SK-N-SH (cell line): Measurements from ENCODE around the gene TRHDE. TPM values are rescaled to one million over a fixed set of nuclear protein-coding genes. Genes with fewer than 3 reads are reported as not detected.

Experiments
- CTCF ChIA-PET: fragments of 300-600, 350-600 bp; formaldehyde crosslinking; extraction: SDS; loops from one replicate; lab custom pipeline; 2021; lab: Yijun Ruan, JAX
- POLR2A ChIA-PET: fragments of 350-600 bp; sonication (Branson Sonifier 250); formaldehyde crosslinking; extraction: SDS; loops from one replicate; lab custom pipeline; 2020; ENCODE audit warnings: antibody characterized with exemption, inconsistent platforms; lab: Yijun Ruan, JAX
- DNase-seq: peaks from one replicate; pipeline ENCODE4 v3.0.0; 2012
- H2AFZ ChIP-seq: fragments of 200-600 bp; sonication (generic); 2 replicates; pipeline ENCODE4 v1.8.1; 2016; ENCODE audit warnings: antibody characterized with exemption, mild to moderate bottlenecking, low read depth
- H3F3A ChIP-seq: fragments of 200-600 bp; sonication (generic); replicated peaks from 2 replicates; pipeline ENCODE3; 2016; ENCODE audit warnings: antibody characterized with exemption, mild to moderate bottlenecking; ENCODE audit not compliant: insufficient read depth
- H3K27ac ChIP-seq, 2 experiments: fragments of 200-500 bp in 1 of 2; fragments of 200-600 bp in 1 of 2; sonication (Bioruptor generic) in 1 of 2; sonication (generic), shearing (Covaris generic) in 1 of 2; 2 replicates each; pipeline versions ENCODE4 v1.5.1 to v1.6.1; 2014 to 2016; ENCODE audit warnings: low read depth in 2 of 2, inconsistent platforms in 1 of 2, low read length in 1 of 2, mild to moderate bottlenecking in 1 of 2, mixed read lengths in 1 of 2
- H3K27me3 ChIP-seq: fragments of 200-600 bp; sonication (generic), shearing (Covaris generic); 2 replicates; pipeline ENCODE4 v1.6.1; 2016; ENCODE audit warnings: mixed run types; ENCODE audit not compliant: insufficient read depth
- H3K36me3 ChIP-seq, 2 experiments: fragments of 200-500 bp in 1 of 2; fragments of 200-600 bp in 1 of 2; sonication (Bioruptor generic) in 1 of 2; sonication (generic) in 1 of 2; replicated peaks in 1 of 2; 2 replicates each; pipeline versions ENCODE3 to v1.5.1; 2014 to 2016; ENCODE audit warnings: low read length in 1 of 2, mild to moderate bottlenecking in 1 of 2; ENCODE audit not compliant: insufficient read depth in 2 of 2, control insufficient read depth in 1 of 2
- H3K4me1 ChIP-seq, 2 experiments: fragments of 200-500 bp in 1 of 2; fragments of 200-600 bp in 1 of 2; sonication (Bioruptor generic) in 1 of 2; sonication (generic), shearing (Covaris generic) in 1 of 2; 2 replicates each; pipeline versions ENCODE4 v1.5.1 to v1.6.1; 2014 to 2016; ENCODE audit warnings: low read depth in 1 of 2, low read length in 1 of 2, mixed run types in 1 of 2; ENCODE audit not compliant: insufficient read depth in 2 of 2, control insufficient read depth in 1 of 2
- H3K4me2 ChIP-seq: fragments of 200-600 bp; sonication (generic), shearing (Covaris generic); 2 replicates; pipeline ENCODE4 v1.6.1; 2017; ENCODE audit warnings: mixed run types
- H3K4me3 ChIP-seq, 2 experiments: fragments of 200-500 bp in 1 of 2; fragments of 200-600 bp in 1 of 2; sonication (Bioruptor generic) in 1 of 2; sonication (generic), shearing (Covaris generic) in 1 of 2; 2 replicates each; pipeline versions ENCODE4 v1.5.1 to v1.8.1; 2014 to 2016; ENCODE audit warnings: low read depth in 2 of 2, inconsistent platforms in 1 of 2, low read length in 1 of 2, mild to moderate bottlenecking in 1 of 2, mixed read lengths in 1 of 2, moderate library complexity in 1 of 2
- H3K79me2 ChIP-seq: fragments of 200-600 bp; sonication (generic); 2 replicates; pipeline ENCODE4 v1.8.1; 2017; ENCODE audit warnings: mild to moderate bottlenecking; ENCODE audit not compliant: insufficient read depth
- H3K9ac ChIP-seq: fragments of 200-600 bp; sonication (generic); 2 replicates; pipeline ENCODE4 v1.6.1; 2017; ENCODE audit warnings: mixed run types
- H3K9me2 ChIP-seq: fragments of 200-600 bp; sonication (generic); 2 replicates; pipeline ENCODE4 v1.6.1; 2017; ENCODE audit warnings: mixed run types
- H3K9me3 ChIP-seq: fragments of 200-600 bp; sonication (generic); 2 replicates; pipeline ENCODE4 v1.6.1; 2017; ENCODE audit warnings: mixed run types, mild to moderate bottlenecking, moderate library complexity
- H4K20me1 ChIP-seq: fragments of 200-600 bp; sonication (generic); 2 replicates; pipeline ENCODE4 v1.6.1; 2017; ENCODE audit warnings: mild to moderate bottlenecking, mixed run types; ENCODE audit not compliant: insufficient read depth
- ELF1 ChIP-seq: IDR thresholded peaks from 2 replicates; pipeline ENCODE4 v1.4.0; 2012
- EP300 ChIP-seq, 2 experiments: IDR thresholded peaks; 2 replicates each; pipeline versions ENCODE4 v1.4.0 to v1.6.1; 2012; ENCODE audit warnings: borderline replicate concordance in 1 of 2, low read depth in 1 of 2, low read length in 1 of 2
- FOSL2 ChIP-seq: IDR thresholded peaks from 2 replicates; pipeline ENCODE4 v1.4.0; 2012; ENCODE audit warnings: low read depth, mild to moderate bottlenecking, moderate library complexity, borderline replicate concordance
- JUND ChIP-seq: IDR thresholded peaks from 2 replicates; pipeline ENCODE4 v1.4.0; 2012
- NRF1 ChIP-seq: IDR thresholded peaks from 2 replicates; pipeline ENCODE4 v1.6.1; 2012; ENCODE audit warnings: low read depth, mild to moderate bottlenecking, low read length
- TAF1 ChIP-seq: IDR thresholded peaks from 2 replicates; pipeline ENCODE4 v1.6.1; 2012; ENCODE audit warnings: low read depth, mild to moderate bottlenecking, low read length, moderate library complexity, borderline replicate concordance
- YY1 ChIP-seq: IDR thresholded peaks from 2 replicates; pipeline ENCODE4 v1.4.0; 2012; ENCODE audit warnings: low read depth, mild to moderate bottlenecking
- WGBS: methylation state at CpG from one replicate; pipeline ENCODE4 v1.1.6; 2017; ENCODE audit warnings: low lambda C conversion rate; 5-methylcytosine and 5-hydroxymethylcytosine counted together
- polyA plus RNA-seq, 3 experiments: library from polyadenylated mRNA; depleted of rRNA; stranded (reverse); fragments of >200 nt; gene quantifications; 2 replicates each; pipeline ENCODE4 v1.2.3, GENCODE V29; 2012
- TF ChIP-seq, protein P1 (sequence below): IDR thresholded peaks from 2 replicates; pipeline ENCODE4 v1.4.0; 2012; ENCODE audit warnings: low read depth, borderline replicate concordance
- TF ChIP-seq, protein P2 (sequence below): fragments of 200-600 bp; sonication (generic); IDR thresholded peaks from 2 replicates; pipeline ENCODE4 v1.6.1; 2017; ENCODE audit warnings: antibody characterized with exemption, mild to moderate bottlenecking, moderate library complexity
- TF ChIP-seq, protein P3 (sequence below): IDR thresholded peaks from 2 replicates; pipeline ENCODE4 v1.4.0; 2012; ENCODE audit warnings: low read depth, borderline replicate concordance
- TF ChIP-seq, protein P4 (sequence below): fragments of 150-350 bp; IDR thresholded peaks from 2 replicates; pipeline ENCODE4 v1.6.1; 2017; ENCODE audit warnings: antibody characterized with exemption, low read length, low read depth, borderline replicate concordance
- TF ChIP-seq, protein P5 (sequence below): fragments of 150-350 bp; IDR thresholded peaks from 2 replicates; pipeline ENCODE4 v1.6.1; 2016; ENCODE audit warnings: mild to moderate bottlenecking, low read depth, low read length
- TF ChIP-seq, protein P6 (sequence below): IDR thresholded peaks from 2 replicates; pipeline ENCODE4; 2012

Gene TRHDE
- polyA plus RNA-seq, 1 of the 3 experiments (the other 2 are of a cell fraction), result 0.46 TPM

DNA sequence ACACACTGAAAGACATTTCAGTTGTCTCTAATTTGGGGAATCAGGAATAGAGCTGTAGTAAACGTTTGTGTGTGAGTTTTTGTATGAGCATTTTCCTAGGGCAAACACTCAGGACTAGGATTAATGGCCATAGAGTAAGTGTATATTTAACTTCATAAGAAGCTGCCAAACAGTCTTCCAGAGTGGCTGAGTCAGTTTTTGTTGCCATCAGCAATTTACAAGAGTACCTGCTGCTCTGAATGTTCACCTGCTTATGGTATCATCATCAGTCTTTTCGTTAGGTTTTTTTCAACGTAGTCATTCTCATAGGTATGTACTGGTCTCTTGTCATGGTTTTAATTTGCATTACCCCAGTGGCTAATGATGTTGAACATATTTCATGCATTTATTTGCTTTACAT is 30.6 kb upstream of the TRHDE start:
- H3K4me1 ChIP-seq, result peaks cover 0 to 5% of the 10 kb centered on the region in 2 experiments; a peak in 1 of 4 replicates
- no peak overlapping the region for H3K4me3 ChIP-seq
- no peaks in the 10 kb centered on the region for H3K79me2 ChIP-seq
- no peak overlapping the region for H3K4me2 ChIP-seq
- DNase-seq, result no peak
- no peaks in the 10 kb centered on the region for H3K27me3 ChIP-seq
- H3K9me2 ChIP-seq, result no peaks in the 10 kb centered on the region
- POLR2A ChIA-PET, result no interaction called here
- H3K9me3 ChIP-seq, result no peaks in the 10 kb centered on the region
- CTCF ChIA-PET, result interaction anchor here (0.7 to 0.9 kb wide), 2 partner anchors 19 to 26 kb away, joined by 3 read pairs; no protein-coding TSS in a partner anchor
- H2AFZ ChIP-seq, result no peak overlapping the region
- no peak overlapping the region for H3K27ac ChIP-seq
- H3F3A ChIP-seq, result peaks cover 12% of the 10 kb centered on the region
- 33% methylated on average over 3 of the region's 3 CpGs for whole genome bisulfite sequencing
- no peaks in the 10 kb centered on the region for H4K20me1 ChIP-seq
- TF ChIP-seq NRF1 (no peak), YY1 (no peak), FOSL2 (no peak), EP300 (IDR thresholded peaks at IDR 0.05; ENCODE audit: borderline replicate concordance in 1 of 2, low read depth in 1 of 2, low read length in 1 of 2) (no peak), JUND (no peak), ELF1 (no peak)
- TF ChIP-seq, protein P1, sequence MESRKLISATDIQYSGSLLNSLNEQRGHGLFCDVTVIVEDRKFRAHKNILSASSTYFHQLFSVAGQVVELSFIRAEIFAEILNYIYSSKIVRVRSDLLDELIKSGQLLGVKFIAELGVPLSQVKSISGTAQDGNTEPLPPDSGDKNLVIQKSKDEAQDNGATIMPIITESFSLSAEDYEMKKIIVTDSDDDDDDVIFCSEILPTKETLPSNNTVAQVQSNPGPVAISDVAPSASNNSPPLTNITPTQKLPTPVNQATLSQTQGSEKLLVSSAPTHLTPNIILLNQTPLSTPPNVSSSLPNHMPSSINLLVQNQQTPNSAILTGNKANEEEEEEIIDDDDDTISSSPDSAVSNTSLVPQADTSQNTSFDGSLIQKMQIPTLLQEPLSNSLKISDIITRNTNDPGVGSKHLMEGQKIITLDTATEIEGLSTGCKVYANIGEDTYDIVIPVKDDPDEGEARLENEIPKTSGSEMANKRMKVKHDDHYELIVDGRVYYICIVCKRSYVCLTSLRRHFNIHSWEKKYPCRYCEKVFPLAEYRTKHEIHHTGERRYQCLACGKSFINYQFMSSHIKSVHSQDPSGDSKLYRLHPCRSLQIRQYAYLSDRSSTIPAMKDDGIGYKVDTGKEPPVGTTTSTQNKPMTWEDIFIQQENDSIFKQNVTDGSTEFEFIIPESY, result no peak
- TF ChIP-seq, protein P2, sequence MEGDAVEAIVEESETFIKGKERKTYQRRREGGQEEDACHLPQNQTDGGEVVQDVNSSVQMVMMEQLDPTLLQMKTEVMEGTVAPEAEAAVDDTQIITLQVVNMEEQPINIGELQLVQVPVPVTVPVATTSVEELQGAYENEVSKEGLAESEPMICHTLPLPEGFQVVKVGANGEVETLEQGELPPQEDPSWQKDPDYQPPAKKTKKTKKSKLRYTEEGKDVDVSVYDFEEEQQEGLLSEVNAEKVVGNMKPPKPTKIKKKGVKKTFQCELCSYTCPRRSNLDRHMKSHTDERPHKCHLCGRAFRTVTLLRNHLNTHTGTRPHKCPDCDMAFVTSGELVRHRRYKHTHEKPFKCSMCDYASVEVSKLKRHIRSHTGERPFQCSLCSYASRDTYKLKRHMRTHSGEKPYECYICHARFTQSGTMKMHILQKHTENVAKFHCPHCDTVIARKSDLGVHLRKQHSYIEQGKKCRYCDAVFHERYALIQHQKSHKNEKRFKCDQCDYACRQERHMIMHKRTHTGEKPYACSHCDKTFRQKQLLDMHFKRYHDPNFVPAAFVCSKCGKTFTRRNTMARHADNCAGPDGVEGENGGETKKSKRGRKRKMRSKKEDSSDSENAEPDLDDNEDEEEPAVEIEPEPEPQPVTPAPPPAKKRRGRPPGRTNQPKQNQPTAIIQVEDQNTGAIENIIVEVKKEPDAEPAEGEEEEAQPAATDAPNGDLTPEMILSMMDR, result no peak
- TF ChIP-seq, protein P3, sequence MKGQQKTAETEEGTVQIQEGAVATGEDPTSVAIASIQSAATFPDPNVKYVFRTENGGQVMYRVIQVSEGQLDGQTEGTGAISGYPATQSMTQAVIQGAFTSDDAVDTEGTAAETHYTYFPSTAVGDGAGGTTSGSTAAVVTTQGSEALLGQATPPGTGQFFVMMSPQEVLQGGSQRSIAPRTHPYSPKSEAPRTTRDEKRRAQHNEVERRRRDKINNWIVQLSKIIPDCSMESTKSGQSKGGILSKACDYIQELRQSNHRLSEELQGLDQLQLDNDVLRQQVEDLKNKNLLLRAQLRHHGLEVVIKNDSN, result no peak
- TF ChIP-seq, protein P4, sequence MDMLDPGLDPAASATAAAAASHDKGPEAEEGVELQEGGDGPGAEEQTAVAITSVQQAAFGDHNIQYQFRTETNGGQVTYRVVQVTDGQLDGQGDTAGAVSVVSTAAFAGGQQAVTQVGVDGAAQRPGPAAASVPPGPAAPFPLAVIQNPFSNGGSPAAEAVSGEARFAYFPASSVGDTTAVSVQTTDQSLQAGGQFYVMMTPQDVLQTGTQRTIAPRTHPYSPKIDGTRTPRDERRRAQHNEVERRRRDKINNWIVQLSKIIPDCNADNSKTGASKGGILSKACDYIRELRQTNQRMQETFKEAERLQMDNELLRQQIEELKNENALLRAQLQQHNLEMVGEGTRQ, result no peak
- H3K36me3 ChIP-seq, result no peaks in the 10 kb centered on the region
- no peak overlapping the region for H3K9ac ChIP-seq

DNA sequence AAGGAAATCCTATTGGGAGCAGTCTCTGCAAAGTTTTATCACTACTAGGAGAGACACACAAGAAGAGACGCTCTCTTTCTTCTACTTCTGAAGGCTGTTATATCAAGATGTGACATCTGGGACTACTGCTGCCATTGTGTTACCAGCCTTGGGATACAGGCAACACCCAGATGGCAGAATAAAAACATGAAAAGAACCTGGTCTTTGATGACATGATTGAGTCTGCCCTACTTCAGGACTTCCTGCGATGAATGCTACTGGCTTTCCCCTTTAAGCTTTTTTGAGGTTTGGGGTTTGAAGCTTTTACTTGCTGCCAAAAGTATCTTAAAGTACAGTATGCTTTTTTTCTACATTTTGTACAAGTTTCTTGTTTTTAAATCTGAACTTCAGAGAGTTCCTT is 29.2 kb upstream of the TRHDE start:
- H3K27ac ChIP-seq, result no peak overlapping the region
- no peaks in the 10 kb centered on the region for H3K27me3 ChIP-seq
- no peak for DNase-seq
- no peaks in the 10 kb centered on the region for H3K9me2 ChIP-seq
- H3K36me3 ChIP-seq, result no peaks in the 10 kb centered on the region
- H3K4me3 ChIP-seq, result no peak overlapping the region
- no peaks in the 10 kb centered on the region for H3K4me1 ChIP-seq
- H3K79me2 ChIP-seq, result no peaks in the 10 kb centered on the region
- H3F3A ChIP-seq, result peaks cover 6% of the 10 kb centered on the region
- no peak overlapping the region for H2AFZ ChIP-seq
- H3K9me3 ChIP-seq, result no peaks in the 10 kb centered on the region
- H3K9ac ChIP-seq, result no peak overlapping the region
- ChIA-PET CTCF (no interaction called here), POLR2A (no interaction called here)
- no peaks in the 10 kb centered on the region for H4K20me1 ChIP-seq
- WGBS, result 67% methylated on average over 2 of the region's 2 CpGs
- no peak overlapping the region for H3K4me2 ChIP-seq
- TF ChIP-seq JUND, result no peak
- TF ChIP-seq TAF1, result no peak
- TF ChIP-seq, protein P1, result no peak
- no peak for TF ChIP-seq YY1
- TF ChIP-seq, protein P5, sequence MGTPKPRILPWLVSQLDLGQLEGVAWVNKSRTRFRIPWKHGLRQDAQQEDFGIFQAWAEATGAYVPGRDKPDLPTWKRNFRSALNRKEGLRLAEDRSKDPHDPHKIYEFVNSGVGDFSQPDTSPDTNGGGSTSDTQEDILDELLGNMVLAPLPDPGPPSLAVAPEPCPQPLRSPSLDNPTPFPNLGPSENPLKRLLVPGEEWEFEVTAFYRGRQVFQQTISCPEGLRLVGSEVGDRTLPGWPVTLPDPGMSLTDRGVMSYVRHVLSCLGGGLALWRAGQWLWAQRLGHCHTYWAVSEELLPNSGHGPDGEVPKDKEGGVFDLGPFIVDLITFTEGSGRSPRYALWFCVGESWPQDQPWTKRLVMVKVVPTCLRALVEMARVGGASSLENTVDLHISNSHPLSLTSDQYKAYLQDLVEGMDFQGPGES, result no peak
- TF ChIP-seq, protein P2, result no peak
- TF ChIP-seq, protein P6, sequence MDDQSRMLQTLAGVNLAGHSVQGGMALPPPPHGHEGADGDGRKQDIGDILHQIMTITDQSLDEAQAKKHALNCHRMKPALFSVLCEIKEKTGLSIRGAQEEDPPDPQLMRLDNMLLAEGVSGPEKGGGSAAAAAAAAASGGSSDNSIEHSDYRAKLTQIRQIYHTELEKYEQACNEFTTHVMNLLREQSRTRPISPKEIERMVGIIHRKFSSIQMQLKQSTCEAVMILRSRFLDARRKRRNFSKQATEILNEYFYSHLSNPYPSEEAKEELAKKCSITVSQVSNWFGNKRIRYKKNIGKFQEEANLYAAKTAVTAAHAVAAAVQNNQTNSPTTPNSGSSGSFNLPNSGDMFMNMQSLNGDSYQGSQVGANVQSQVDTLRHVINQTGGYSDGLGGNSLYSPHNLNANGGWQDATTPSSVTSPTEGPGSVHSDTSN, result no peak
